Esophagus muscularis mucosa (tissue), 4 donors: ENCODE measurements around the gene HEMGN.

ENCODE experiments used
- CTCF ChIP-seq, 3 experiments: fragments of 200-600 bp in 2 of 3; fragments of 450-650 bp in 1 of 3; sonication (generic) in 2 of 3; IDR thresholded peaks; one replicate each; pipeline ENCODE4 v1.5.1; 2017 to 2019; ENCODE audit warnings: antibody characterized with exemption in 3 of 3, mild to moderate bottlenecking in 2 of 3, moderate library complexity in 1 of 3
- EP300 ChIP-seq: sonication (generic); formaldehyde crosslinking; IDR thresholded peaks from one replicate; pipeline ENCODE4 v1.6.1; 2017; ENCODE audit warnings: antibody characterized with exemption
- POLR2A ChIP-seq: fragments of 450-650 bp; IDR thresholded peaks from one replicate; pipeline ENCODE4 v1.6.1; 2017; ENCODE audit warnings: antibody characterized with exemption, moderate library complexity, mild to moderate bottlenecking, low read depth
- POLR2AphosphoS5 ChIP-seq, 2 donors: sonication (generic); formaldehyde crosslinking; IDR thresholded peaks; one replicate each; pipeline ENCODE4 v1.6.1; 2017; ENCODE audit warnings: antibody characterized with exemption in 2 of 2

- TF ChIP-seq CTCF (IDR thresholded peaks at IDR 0.05) (no peak), POLR2A (no peak), EP300 (no peak), POLR2AphosphoS5 (IDR thresholded peaks at IDR 0.05) (no peak)
These were observed 24.2 kb upstream of the HEMGN start for GRCh38 chr9:97962136-97962535.
